ENCODE results near the gene ZNF467.

The ZNF467 gene

DNA sequence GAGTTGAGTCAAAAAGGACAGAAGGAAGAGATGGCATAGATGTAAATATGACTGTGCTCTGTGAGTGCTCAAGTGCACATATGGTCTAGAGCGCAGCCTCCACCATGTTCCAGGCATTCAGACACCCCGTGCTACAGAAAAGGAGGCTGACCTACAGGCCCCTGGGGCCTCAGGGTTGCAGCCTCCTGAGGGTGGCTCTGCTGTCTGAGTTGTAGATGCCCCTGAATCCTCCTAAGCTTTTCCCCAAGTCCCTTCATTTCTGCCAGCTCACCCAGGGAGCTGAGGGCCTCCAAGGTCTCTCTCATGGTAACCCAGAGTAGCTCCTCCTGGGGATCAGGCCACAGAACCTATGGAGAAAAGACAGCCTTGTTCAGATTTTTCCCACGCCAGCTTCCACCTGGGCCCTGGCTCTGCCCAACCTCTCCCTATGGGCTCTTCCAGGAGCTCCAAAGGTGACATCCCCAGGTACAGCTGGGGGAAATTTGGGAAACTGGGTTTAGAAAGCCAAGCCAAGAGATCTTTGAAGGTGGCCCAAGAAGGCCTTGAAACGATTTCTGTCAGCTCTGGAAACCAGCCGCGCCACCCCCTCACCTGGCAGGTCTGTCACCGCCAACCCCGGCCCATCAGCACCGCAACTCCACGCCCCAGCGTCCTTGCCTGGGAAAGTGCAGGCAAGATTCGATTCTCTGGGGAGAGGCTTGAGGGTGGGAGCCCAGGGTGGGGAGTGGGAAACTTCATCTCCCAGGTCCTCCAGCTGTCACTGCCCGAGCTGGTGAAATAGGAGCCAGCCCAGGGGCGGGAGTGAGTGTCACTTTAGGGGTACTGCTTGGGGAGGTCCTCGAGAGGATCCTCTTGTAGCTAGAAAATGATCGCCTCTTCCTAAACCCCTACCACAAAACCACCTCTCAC, 2.4 kb downstream of the ZNF467 start:
- DNase-seq (ENCODE audit: low spot score): no peak

- DNase-seq (ENCODE audit: low spot score): no peak
Observed at GRCh38 chr7:149769915-149770314, 3.5 kb downstream of the ZNF467 start.

GRCh38 chr7:149768931-149769330, 4.5 kb downstream of the ZNF467 start:
- DNase-seq (ENCODE audit: low spot score): no peak

GRCh38 chr7:149767068-149767467, 6.3 kb downstream of the ZNF467 start:
- DNase-seq (ENCODE audit: low spot score): no peak

GRCh38 chr7:149766135-149766675, 7.2 kb downstream of the ZNF467 start:
- DNase-seq (ENCODE audit: low spot score): no peak

DNA sequence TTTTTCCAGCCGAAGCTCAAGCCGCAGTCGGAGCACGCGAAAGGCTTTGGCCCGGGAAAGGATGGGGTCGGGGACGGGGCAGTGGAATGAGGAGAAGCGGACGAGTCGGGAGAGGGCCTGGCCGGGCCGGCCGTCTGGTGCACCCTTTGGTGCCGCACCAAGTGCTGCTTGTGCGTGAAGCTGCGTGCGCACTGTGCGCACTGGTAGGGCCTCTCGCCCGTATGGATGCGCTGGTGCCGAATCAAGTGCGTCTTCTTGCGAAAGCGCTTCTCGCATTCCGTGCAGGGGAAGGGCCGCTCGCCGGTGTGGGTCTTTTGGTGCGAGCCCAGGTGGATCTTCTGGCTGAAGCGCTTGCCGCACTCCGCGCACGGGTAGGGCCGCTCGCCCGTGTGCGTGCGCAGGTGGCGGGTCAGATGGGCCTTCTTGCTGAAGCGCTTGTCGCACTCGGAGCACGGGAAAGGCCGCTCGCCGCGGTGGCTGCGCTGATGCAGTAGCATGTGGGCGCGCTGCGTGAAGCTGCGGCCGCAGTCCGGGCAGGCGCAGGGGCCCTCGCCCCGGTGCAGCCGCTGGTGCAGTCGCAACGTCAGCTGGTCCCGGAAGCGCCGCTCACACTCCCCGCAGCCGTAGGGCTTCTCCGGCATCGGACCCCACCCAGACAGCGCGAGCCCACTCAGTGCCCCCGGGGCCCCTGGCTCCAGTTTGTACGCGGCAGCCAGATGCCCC, 7.8 kb downstream of the ZNF467 start:
- DNase-seq (ENCODE audit: low spot score): no peak

DNA sequence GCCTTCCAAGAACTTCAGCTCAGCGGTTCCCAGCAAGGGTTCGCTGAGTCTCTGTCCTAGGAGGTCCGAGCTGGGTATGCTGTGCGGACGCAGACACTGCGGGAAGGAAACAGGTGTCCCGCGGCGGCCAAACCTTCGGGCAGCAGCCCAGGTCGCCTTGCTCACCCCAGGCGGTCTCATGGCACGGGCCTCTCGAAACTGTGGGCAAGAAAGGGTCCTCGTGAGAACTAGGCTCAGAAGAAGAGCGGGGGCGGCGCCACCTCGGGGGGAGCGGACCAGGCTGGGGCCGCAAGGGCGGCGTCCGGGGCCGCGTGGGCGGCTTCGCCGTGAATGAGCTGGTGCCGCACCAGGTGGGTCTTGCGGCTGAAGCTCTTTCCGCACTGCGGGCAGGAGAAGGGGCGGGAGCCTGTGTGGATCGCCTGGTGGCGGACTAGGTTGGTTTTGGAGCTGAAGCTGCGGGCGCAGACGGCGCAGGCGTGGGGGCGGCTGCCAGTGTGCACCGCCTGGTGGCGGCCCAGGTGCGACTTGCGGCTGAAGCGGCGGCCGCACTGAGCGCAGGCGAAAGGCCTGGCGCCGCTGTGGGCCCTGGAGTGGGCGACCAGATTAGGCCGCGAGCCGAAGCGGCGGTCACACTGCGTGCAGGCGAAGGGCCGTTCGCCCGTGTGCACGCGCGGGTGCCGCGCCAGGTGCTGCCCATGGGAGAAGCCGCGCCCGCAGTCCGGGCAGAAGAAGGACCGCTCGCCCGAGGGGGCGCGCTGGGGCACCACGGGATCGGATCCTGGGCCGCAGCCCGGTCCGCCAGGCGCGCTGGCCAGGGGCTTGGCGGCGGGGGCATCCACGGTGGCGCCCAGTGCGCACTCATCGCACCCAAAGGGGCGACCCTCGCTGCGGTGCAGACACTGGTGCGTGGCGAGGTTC, 8.6 kb downstream of the ZNF467 start:
- no peak for DNase-seq (ENCODE audit: low spot score)

- no peak for DNase-seq (ENCODE audit: low spot score)
Observed at GRCh38 chr7:149763563-149764240, 9.7 kb downstream of the ZNF467 start.

GRCh38 chr7:149762610-149763009, 10.8 kb downstream of the ZNF467 start:
- DNase-seq (ENCODE audit: low spot score): no peak

DNA sequence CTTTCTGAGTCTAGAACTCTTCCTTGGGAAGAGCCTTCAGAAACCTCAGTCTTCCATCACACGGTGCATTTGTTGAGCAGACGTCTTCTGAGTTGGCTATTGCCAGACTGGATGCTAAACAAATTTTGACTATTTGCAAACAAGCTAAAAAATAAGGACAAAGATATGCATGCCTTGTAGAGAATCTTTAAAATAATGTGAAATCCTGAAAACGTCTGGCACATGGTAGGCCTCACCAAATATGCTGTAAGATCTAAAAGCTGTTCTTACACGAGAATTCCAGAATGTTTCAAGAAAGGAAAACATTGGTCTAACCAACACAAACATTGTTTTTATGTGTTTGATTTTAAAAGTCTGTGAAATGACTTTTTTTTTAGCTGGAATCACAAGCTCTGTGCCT, 11.3 kb downstream of the ZNF467 start:
- no peak for DNase-seq (ENCODE audit: low spot score)

- no peak for DNase-seq (ENCODE audit: low spot score)
Observed at GRCh38 chr7:149761307-149761706, 12.1 kb downstream of the ZNF467 start.

GRCh38 chr7:149760538-149760937, 12.8 kb downstream of the ZNF467 start:
- DNase-seq (ENCODE audit: low spot score): no peak

GRCh38 chr7:149759093-149759860, 14.1 kb downstream of the ZNF467 start:
- no peak for DNase-seq (ENCODE audit: low spot score)

DNA sequence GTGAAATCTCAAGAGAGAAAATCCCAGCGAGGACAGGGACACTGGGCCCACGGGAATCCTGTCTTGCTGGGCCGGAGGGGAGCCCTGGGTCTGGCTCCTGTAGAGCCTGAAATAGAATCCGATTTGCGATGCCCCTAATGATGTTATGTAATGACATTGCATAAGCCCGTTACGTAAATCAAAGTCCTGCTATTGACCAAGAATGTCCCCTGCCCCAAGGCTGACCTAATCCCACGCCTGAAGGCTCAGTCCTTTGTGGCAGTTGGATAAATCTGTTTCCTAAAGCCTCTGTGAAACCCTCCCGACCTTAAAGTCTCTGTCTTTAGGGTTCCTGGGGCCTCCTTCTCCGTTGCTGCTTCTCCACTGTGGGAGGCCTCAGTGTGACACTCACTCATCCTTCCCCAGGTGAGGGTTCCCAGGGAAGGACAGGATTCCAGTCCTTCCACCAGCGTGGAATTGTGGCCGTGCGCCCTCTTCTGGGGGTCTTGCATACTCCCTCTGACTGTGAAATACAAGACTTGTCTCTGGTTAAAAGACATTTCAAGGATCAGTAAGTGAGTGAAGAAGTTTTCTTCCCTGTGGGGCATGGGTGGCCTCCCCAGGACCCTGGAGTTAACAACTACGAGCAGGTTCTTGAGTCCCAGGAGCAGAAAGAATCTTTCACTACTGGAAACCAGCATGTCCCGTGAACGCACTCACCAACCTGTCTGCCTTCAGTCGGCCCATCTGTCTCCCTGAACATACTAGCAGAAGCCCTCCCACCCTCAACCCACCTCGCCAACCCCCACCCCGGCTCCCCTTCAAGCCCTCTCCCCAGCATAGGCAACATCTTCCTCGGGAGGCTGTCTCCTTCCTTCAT, 19.8 kb downstream of the ZNF467 start:
- no peak for DNase-seq (ENCODE audit: low spot score)

DNA sequence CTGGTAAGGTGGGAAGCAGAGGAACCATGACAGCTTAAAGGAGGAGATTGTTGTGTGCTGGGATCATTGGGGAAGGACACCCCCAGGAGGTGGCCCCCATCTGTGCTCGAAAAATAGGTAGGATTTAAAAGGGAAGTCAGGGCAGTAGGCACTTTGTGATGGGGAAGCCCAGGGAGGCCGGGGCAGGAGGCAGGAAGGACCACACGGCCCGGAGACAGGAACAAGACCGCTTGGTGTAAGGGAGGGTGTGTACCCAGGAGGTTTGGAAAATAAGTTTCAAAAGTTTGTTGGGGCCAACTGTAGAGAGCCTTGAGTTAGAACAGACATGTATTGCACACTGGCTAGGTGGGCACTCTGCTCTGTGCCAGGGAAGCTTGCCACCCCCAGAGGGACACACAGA, 20.7 kb downstream of the ZNF467 start:
- no peak for DNase-seq (ENCODE audit: low spot score)

DNA sequence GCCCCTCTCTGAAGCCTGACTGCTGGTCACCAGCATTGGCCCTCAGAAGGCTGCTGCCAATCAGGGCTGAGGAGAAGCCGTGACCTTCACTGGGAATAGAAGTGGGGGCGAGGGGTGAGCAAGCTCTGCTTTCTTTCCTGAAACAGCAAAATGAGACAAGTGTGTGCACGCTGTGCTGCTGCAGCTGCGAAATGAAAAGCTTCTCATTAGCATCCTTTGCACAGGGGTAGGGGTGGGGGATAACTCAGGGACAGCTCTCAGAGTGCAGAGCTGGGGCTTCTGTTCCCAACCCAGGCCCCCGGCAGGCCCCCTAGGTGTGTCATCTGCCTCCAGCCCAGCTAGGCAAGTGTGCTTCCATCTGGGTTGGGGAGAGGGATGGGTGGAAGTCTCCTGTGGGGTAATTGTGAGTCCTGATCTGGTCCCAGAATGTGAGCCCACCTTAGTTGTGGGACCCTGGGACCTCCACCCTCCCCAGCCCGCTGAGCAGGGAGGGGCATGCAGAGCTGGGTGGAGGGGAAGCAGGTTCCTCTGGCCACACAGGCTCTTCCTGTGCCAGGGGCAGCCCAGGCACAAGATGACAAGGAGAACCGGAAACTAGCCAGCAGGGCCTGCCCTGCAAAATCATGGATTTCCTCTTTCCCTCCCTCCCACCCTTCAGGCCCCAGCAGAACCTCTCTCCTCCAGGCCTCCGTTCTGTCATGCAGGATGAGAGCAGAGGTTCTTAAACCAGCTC, 22.2 kb downstream of the ZNF467 start:
- no peak for DNase-seq (ENCODE audit: low spot score)

- DNase-seq (ENCODE audit: low spot score): no peak
Observed at GRCh38 chr7:149750122-149750845, 23.1 kb downstream of the ZNF467 start.

Data from activated CD4-positive, alpha-beta T cell treated with anti-CD3 and anti-CD28 coated beads, Interleukin-2, Interleukin-4, amounts not matched to agents 100 ng/mL and 50 ng/mL, durations not matched to agents 16 hours and 8 hours (primary cell).